ENCODE measurements around the gene NXPH3.

- TF ChIP-seq EZH2 (conservative IDR thresholded peaks at IDR 0.05; ENCODE audit: low read depth, low read length) (no peak), ZNF644 (CRISPR knock-in tag; IDR thresholded peaks at IDR 0.05; ENCODE audit: low read depth) (no peak), HNRNPH1 (optimal IDR thresholded peaks at IDR 0.05; ENCODE audit: low read depth, low read length) (no peak)
These were observed 27.6 kb downstream of the NXPH3 start for GRCh38 chr17:49603238-49603637.

Data from HepG2 (cell line).